Measurements from ENCODE around the gene MAP1B.
"Not testable (repeated sequence)": the region's sequence is repeated elsewhere in the genome, so short reads cannot be mapped to it uniquely, and the experiment has no call there.

Gene MAP1B

DNA sequence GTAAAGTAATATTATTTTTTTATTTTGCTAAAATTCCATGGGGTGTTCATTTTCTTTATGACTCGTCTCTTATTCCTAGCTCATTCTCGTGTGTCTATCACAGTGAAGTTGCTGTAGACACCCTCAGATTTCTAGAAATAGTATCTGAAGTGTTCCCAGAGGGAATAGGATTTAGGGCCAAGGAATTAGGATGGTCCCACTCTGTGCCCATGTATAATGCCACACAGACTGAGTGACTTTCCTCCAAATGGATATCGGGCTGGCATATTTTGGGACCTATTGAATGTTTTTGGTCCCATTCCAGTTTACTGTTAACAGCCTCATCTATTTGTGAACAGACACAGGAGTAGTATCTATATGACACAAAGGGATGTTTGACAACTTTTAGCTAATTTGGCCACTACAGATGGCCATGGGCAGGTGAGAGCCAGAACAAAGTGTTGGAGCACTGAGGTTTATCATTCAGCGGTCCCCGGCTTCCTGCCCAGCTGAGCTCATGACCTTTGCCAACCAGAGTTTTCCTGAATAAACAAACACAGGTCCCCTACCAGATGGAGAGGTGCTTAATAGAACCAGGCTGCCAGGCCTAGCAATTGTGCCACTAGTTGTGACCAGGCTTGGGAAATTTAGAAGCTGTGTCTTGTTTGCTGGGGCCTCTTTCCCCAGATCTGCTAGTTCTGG is 46.9 kb downstream of the MAP1B start:
- Mint-ChIP-seq H3K4me3 (no peak overlapping the region), H3K27me3 (peaks cover 5% of the 10 kb centered on the region), H3K4me1 (ENCODE audit: low read depth) (no peaks in the 10 kb centered on the region), H3K9me3 (ENCODE audit: low read depth) (no peaks in the 10 kb centered on the region), H3K36me3 (no peaks in the 10 kb centered on the region), H3K27ac (no peak overlapping the region)

GRCh38 chr5:72156946-72157624 is 49.8 kb downstream of the MAP1B start:
- H3K9me3 Mint-ChIP-seq (ENCODE audit: low read depth) = no peaks in the 10 kb centered on the region
- no peak overlapping the region for H3K27ac Mint-ChIP-seq
- no peak overlapping the region for H3K4me3 Mint-ChIP-seq
- H3K4me1 Mint-ChIP-seq (ENCODE audit: low read depth) = no peaks in the 10 kb centered on the region
- H3K27me3 Mint-ChIP-seq = peaks cover 7% of the 10 kb centered on the region
- no peaks in the 10 kb centered on the region for H3K36me3 Mint-ChIP-seq

- no peak overlapping the region for H3K4me3 Mint-ChIP-seq
- no peaks in the 10 kb centered on the region for H3K4me1 Mint-ChIP-seq (ENCODE audit: low read depth)
- H3K27me3 Mint-ChIP-seq = peaks cover 7% of the 10 kb centered on the region
- no peaks in the 10 kb centered on the region for H3K36me3 Mint-ChIP-seq
- no peak overlapping the region for H3K27ac Mint-ChIP-seq
- no peaks in the 10 kb centered on the region for H3K9me3 Mint-ChIP-seq (ENCODE audit: low read depth)
Measured at GRCh38 chr5:72157625-72157962, 50.3 kb downstream of the MAP1B start.

- no peak overlapping the region for H3K4me3 Mint-ChIP-seq
- H3K27ac Mint-ChIP-seq = no peak overlapping the region
- H3K4me1 Mint-ChIP-seq (ENCODE audit: low read depth) = no peaks in the 10 kb centered on the region
- H3K9me3 Mint-ChIP-seq (ENCODE audit: low read depth) = no peaks in the 10 kb centered on the region
- peaks cover 7% of the 10 kb centered on the region for H3K27me3 Mint-ChIP-seq
- H3K36me3 Mint-ChIP-seq = no peaks in the 10 kb centered on the region
Measured at GRCh38 chr5:72159501-72159911, 52.2 kb downstream of the MAP1B start.

- Mint-ChIP-seq H3K4me3 (no peak overlapping the region), H3K36me3 (no peaks in the 10 kb centered on the region), H3K9me3 (ENCODE audit: low read depth) (no peaks in the 10 kb centered on the region), H3K4me1 (ENCODE audit: low read depth) (no peaks in the 10 kb centered on the region), H3K27me3 (peaks cover 7% of the 10 kb centered on the region), H3K27ac (no peak overlapping the region)
Measured at GRCh38 chr5:72160329-72160728, 53.1 kb downstream of the MAP1B start.

DNA sequence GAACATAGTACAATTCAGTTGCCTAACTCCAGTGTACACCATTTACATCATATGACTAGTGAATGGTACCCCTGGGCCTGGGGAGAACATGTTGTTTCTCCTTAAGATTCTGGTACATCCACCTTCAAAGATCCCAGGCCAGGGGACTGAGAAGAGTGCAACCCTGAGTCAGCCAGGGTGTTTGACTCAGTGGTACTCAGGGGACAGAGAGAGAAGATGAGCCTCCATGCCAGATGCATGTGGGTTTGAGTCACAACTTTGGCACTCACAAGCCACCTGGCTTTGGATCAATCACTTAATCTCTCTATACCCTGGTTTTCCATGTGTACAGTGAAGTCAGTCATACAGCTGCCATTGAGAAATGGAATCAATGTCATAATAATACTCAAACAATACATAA is 53.7 kb downstream of the MAP1B start:
- Mint-ChIP-seq H3K4me3 (no peak overlapping the region), H3K9me3 (ENCODE audit: low read depth) (no peaks in the 10 kb centered on the region), H3K27me3 (peaks cover 7% of the 10 kb centered on the region), H3K27ac (no peak overlapping the region), H3K36me3 (no peaks in the 10 kb centered on the region), H3K4me1 (ENCODE audit: low read depth) (no peaks in the 10 kb centered on the region)

GRCh38 chr5:72161951-72162350 is 54.7 kb downstream of the MAP1B start:
- Mint-ChIP-seq H3K4me1 (ENCODE audit: low read depth) (peaks cover 2% of the 10 kb centered on the region), H3K36me3 (no peaks in the 10 kb centered on the region), H3K9me3 (ENCODE audit: low read depth) (no peaks in the 10 kb centered on the region), H3K27ac (no peak overlapping the region), H3K4me3 (no peak overlapping the region), H3K27me3 (peaks cover 3% of the 10 kb centered on the region)

DNA sequence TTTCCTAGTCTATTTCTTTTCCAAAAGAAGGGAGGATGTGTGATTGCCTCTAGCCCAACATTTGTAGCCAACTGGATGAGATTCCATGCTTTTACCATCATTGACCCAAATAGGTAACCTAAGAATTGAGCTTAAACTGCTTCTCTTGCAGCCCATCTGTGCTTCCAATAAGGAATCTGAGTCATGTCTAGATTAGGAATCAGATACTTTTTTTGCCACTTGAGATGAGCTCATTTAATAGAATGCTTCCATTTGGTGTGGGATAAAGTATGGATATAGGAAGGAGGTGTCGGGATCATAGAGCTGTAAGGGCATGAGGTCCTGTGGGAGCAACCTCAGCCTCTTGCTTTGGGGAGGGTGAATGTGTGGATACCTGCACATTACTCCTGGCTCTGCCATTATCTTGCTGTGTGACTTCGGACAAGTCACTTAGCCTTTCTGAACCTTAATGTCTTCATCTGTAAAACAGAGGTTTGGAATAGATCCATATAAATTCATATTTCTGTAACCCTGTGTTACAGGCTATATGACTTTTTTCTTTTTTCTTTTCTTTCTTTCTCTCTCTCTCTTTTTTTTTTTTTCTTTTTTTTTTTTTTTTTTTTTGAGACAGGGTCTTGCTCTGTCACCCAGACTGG is 56.2 kb downstream of the MAP1B start:
- Mint-ChIP-seq H3K4me3 (no peak overlapping the region), H3K36me3 (no peaks in the 10 kb centered on the region), H3K4me1 (ENCODE audit: low read depth) (peaks cover 2% of the 10 kb centered on the region), H3K27ac (no peak overlapping the region), H3K27me3 (peaks cover 7% of the 10 kb centered on the region), H3K9me3 (ENCODE audit: low read depth) (no peaks in the 10 kb centered on the region)

- peaks cover 2% of the 10 kb centered on the region for H3K4me1 Mint-ChIP-seq (ENCODE audit: low read depth)
- no peak overlapping the region for H3K27ac Mint-ChIP-seq
- peaks cover 17% of the 10 kb centered on the region for H3K27me3 Mint-ChIP-seq
- no peaks in the 10 kb centered on the region for H3K36me3 Mint-ChIP-seq
- no peak overlapping the region for H3K4me3 Mint-ChIP-seq
- no peaks in the 10 kb centered on the region for H3K9me3 Mint-ChIP-seq (ENCODE audit: low read depth)
Measured at GRCh38 chr5:72166070-72166979, 59.0 kb downstream of the MAP1B start.

DNA sequence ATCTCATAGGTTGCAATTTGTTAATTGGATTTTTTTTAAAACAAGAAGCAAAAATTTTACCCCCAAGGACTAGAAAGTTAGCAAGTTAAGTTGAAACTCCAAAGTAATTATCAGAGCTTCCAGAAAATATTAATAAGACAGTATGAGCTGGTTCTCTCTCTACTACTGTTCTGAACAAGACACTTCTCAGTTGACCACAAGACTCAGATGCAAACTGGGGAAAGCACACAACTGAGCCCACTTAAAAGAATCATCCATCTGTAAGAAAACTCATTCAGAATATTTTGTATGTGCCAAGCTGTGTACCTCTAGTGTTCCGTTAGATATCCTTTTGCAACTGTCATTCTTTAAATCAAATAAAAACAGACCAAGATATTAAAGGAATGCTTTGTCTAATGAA is 60.0 kb downstream of the MAP1B start:
- Mint-ChIP-seq H3K4me3 (no peak overlapping the region), H3K4me1 (ENCODE audit: low read depth) (peaks cover 2% of the 10 kb centered on the region), H3K36me3 (no peaks in the 10 kb centered on the region), H3K9me3 (ENCODE audit: low read depth) (no peaks in the 10 kb centered on the region), H3K27me3 (peaks cover 15% of the 10 kb centered on the region), H3K27ac (no peak overlapping the region)

- Mint-ChIP-seq H3K4me3 (no peak overlapping the region), H3K4me1 (ENCODE audit: low read depth) (peaks cover 2% of the 10 kb centered on the region), H3K9me3 (ENCODE audit: low read depth) (no peaks in the 10 kb centered on the region), H3K27me3 (peaks cover 16% of the 10 kb centered on the region), H3K36me3 (no peaks in the 10 kb centered on the region), H3K27ac (no peak overlapping the region)
Measured at GRCh38 chr5:72167804-72168203, 60.5 kb downstream of the MAP1B start.

DNA sequence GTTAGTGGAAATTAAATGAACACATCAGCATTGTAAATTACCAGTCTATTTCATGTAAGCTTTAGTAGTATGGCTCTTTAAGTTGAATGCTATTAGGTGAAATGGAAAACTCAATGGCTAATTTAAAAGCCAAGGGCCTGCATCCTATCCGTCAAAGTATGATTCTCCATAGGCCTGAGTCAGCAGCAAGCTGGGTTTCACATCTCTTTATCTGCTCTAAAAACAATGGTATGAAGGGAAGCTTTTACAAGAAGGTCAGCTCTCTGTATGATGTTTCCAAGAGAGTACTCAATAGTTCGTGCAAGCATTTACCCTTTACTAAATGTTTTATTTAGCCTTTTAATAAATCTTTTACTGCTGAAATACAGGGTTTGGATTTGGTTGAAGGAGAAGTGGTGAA is 62.8 kb downstream of the MAP1B start:
- Mint-ChIP-seq H3K27me3 (peaks cover 17% of the 10 kb centered on the region), H3K4me1 (ENCODE audit: low read depth) (peaks cover 2% of the 10 kb centered on the region), H3K4me3 (no peak overlapping the region), H3K9me3 (ENCODE audit: low read depth) (no peaks in the 10 kb centered on the region), H3K36me3 (no peaks in the 10 kb centered on the region), H3K27ac (no peak overlapping the region)

DNA sequence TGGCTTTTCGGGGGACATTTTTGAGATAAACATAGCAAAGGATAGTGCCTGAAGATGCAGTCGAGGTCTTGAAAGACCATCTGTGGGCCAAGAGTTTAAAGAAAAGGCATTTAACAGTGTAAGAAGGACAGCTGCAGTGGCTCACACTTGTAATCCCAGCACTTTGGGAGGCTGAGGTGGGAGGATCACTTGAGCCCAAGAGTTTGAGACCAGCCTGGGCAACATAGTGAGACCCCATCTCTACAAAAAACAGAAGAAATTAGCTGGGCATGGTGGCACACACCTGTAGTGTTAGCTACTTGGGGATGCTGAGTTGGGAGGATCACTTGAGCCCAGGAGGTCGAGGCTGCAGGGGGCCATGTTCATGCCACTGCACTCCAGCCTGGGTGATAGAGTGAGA is 63.9 kb downstream of the MAP1B start:
- H3K36me3 Mint-ChIP-seq; H3K4me1 Mint-ChIP-seq (ENCODE audit: low read depth); H3K4me3 Mint-ChIP-seq; H3K27ac Mint-ChIP-seq; H3K9me3 Mint-ChIP-seq (ENCODE audit: low read depth): not testable (repeated sequence)
- H3K27me3 Mint-ChIP-seq = peaks cover 17% of the 10 kb centered on the region

- no peaks in the 10 kb centered on the region for H3K36me3 Mint-ChIP-seq
- peaks cover under 1% of the 10 kb centered on the region for H3K4me1 Mint-ChIP-seq (ENCODE audit: low read depth)
- H3K27me3 Mint-ChIP-seq = peaks cover 17% of the 10 kb centered on the region
- H3K27ac Mint-ChIP-seq = no peak overlapping the region
- no peaks in the 10 kb centered on the region for H3K9me3 Mint-ChIP-seq (ENCODE audit: low read depth)
- H3K4me3 Mint-ChIP-seq = no peak overlapping the region
Measured at GRCh38 chr5:72171667-72172066, 64.4 kb downstream of the MAP1B start.

- Mint-ChIP-seq H3K4me3 (no peak overlapping the region), H3K27ac (no peak overlapping the region), H3K4me1 (ENCODE audit: low read depth) (no peaks in the 10 kb centered on the region), H3K9me3 (ENCODE audit: low read depth) (no peaks in the 10 kb centered on the region), H3K36me3 (no peaks in the 10 kb centered on the region), H3K27me3 (peaks cover 12% of the 10 kb centered on the region)
Measured at GRCh38 chr5:72172786-72173185, 65.5 kb downstream of the MAP1B start.

Data from activated naive CD8-positive, alpha-beta T cell (primary cell).